Subcutaneous abdominal adipose tissue (tissue), 5 donors: ENCODE results near the gene LST1.

Source experiments
- H3K27ac ChIP-seq: one replicate; pipeline ENCODE4 v1.7.0; 2013; ENCODE audit warnings: low read depth, mild to moderate bottlenecking, inconsistent platforms, low read length, moderate library complexity
- H3K27me3 ChIP-seq, 5 donors: one replicate each; pipeline ENCODE4 v1.7.0; 2013; ENCODE audit warnings: low read length in 5 of 5, inconsistent platforms in 1 of 5; ENCODE audit not compliant: control insufficient read depth in 5 of 5, insufficient read depth in 4 of 5
- H3K36me3 ChIP-seq, 5 donors: one replicate each; pipeline ENCODE4 v1.7.0; 2013; ENCODE audit warnings: low read length in 5 of 5; ENCODE audit not compliant: control insufficient read depth in 5 of 5, insufficient read depth in 5 of 5
- H3K4me1 ChIP-seq, 5 donors: one replicate each; pipeline ENCODE4 v1.7.0; 2013; ENCODE audit warnings: low read length in 5 of 5, mild to moderate bottlenecking in 3 of 5, moderate library complexity in 1 of 5; ENCODE audit not compliant: control insufficient read depth in 5 of 5, insufficient read depth in 5 of 5
- H3K4me3 ChIP-seq, 5 donors: one replicate each; pipeline ENCODE4 v1.7.0; 2013; ENCODE audit warnings: low read length in 5 of 5, low read depth in 1 of 5
- H3K9ac ChIP-seq, 5 donors: one replicate each; pipeline ENCODE4 v1.7.0; 2013; ENCODE audit warnings: low read length in 5 of 5, mild to moderate bottlenecking in 4 of 5, moderate library complexity in 3 of 5
- H3K9me3 ChIP-seq, 5 donors: one replicate each; pipeline ENCODE4 v1.7.0; 2013; ENCODE audit warnings: low read length in 5 of 5; ENCODE audit not compliant: control insufficient read depth in 5 of 5
- donor health status: healthy.
- donor health status: healthy.
- donor health status: healthy.
- donor health status: healthy.
- donor health status: healthy.

The LST1 gene

GRCh38 chr6:31619805-31620585 is 33.9 kb downstream of the LST1 start:
- Histone ChIP-seq H3K9ac (peak overlapping the region; percentile 16 to 88 (median 80)), H3K36me3 (peaks cover 0 to 18% (median 15%) of the 10 kb centered on the region in 5 donors), H3K4me1 (peaks cover 0 to 38% (median 27%) of the 10 kb centered on the region in 5 donors), H3K27ac (peak overlapping the region; percentile 95), H3K9me3 (no peaks in the 10 kb centered on the region), H3K27me3 (no peaks in the 10 kb centered on the region), H3K4me3 (peak overlapping the region; percentile 56 to 93 (median 86))

GRCh38 chr6:31620586-31621319 is 34.7 kb downstream of the LST1 start, which contains the start of gene PRRC2A:
Gene PRRC2A, plus strand, starts transcription at chr6:31620715. Its CDS starts 2,075 bp downstream, at chr6:31622790.
- Histone ChIP-seq H3K9ac (peak within 1 kb of the TSS; percentile 32 to 99 (median 95)), H3K4me1 (peaks cover 0 to 37% (median 27%) of the 10 kb centered on the region in 5 donors), H3K4me3 (peak within 1 kb of the TSS; percentile 85 to 93 (median 86))

GRCh38 chr6:31621320-31621939 is 35.4 kb downstream of the LST1 start:
- peak overlapping the region; percentile 95 for H3K27ac ChIP-seq
- H3K9ac ChIP-seq: peak overlapping the region; percentile 32 to 99 (median 95)
- H3K36me3 ChIP-seq: peaks cover 0 to 32% (median 30%) of the 10 kb centered on the region in 5 donors
- no peaks in the 10 kb centered on the region for H3K27me3 ChIP-seq
- peaks cover 0 to 36% (median 27%) of the 10 kb centered on the region in 5 donors for H3K4me1 ChIP-seq
- no peaks in the 10 kb centered on the region for H3K9me3 ChIP-seq
- H3K4me3 ChIP-seq: peak overlapping the region; percentile 85 to 93 (median 86)

More at GRCh38 chr6:31620586-31621319, 34.7 kb downstream of the LST1 start, which contains the start of gene PRRC2A:
- H3K27ac ChIP-seq: peak within 1 kb of the TSS; percentile 95
- peaks cover 0 to 25% (median 23%) of the 10 kb centered on the region in 5 donors for H3K36me3 ChIP-seq
- H3K27me3 ChIP-seq: no peaks in the 10 kb centered on the region
- no peaks in the 10 kb centered on the region for H3K9me3 ChIP-seq

GRCh38 chr6:31621991-31622390 is 35.9 kb downstream of the LST1 start:
- H3K36me3 ChIP-seq: peaks cover 0 to 38% (median 35%) of the 10 kb centered on the region in 5 donors
- peaks cover 0 to 36% (median 25%) of the 10 kb centered on the region in 5 donors for H3K4me1 ChIP-seq
- H3K9me3 ChIP-seq: no peaks in the 10 kb centered on the region
- peak overlapping the region in 4 of 5 donors; percentile 94 to 99 (median 96) for H3K9ac ChIP-seq
- H3K27ac ChIP-seq: peak overlapping the region; percentile 95
- peak overlapping the region; percentile 85 to 93 (median 86) for H3K4me3 ChIP-seq
- H3K27me3 ChIP-seq: no peaks in the 10 kb centered on the region

- H3K36me3 ChIP-seq: peaks cover 3 to 45% (median 42%) of the 10 kb centered on the region in 5 donors
- H3K27ac ChIP-seq: no peak overlapping the region
- H3K9me3 ChIP-seq: no peaks in the 10 kb centered on the region
- no peaks in the 10 kb centered on the region for H3K27me3 ChIP-seq
- peaks cover 0 to 36% (median 23%) of the 10 kb centered on the region in 5 donors for H3K4me1 ChIP-seq
- no peak overlapping the region for H3K4me3 ChIP-seq
- no peak overlapping the region for H3K9ac ChIP-seq
Measured at GRCh38 chr6:31622684-31623091, 36.6 kb downstream of the LST1 start.

GRCh38 chr6:31624070-31624469 is 38.0 kb downstream of the LST1 start:
- peaks cover 0 to 36% (median 23%) of the 10 kb centered on the region in 5 donors for H3K4me1 ChIP-seq
- H3K36me3 ChIP-seq: peaks cover 9 to 58% (median 56%) of the 10 kb centered on the region in 5 donors
- H3K27me3 ChIP-seq: no peaks in the 10 kb centered on the region
- H3K27ac ChIP-seq: no peak overlapping the region
- no peaks in the 10 kb centered on the region for H3K9me3 ChIP-seq
- H3K9ac ChIP-seq: no peak overlapping the region
- H3K4me3 ChIP-seq: no peak overlapping the region

- H3K4me3 ChIP-seq: no peak overlapping the region
- H3K36me3 ChIP-seq: peaks cover 11 to 87% (median 85%) of the 10 kb centered on the region in 5 donors
- H3K9ac ChIP-seq: no peak overlapping the region
Measured at GRCh38 chr6:31626952-31627351, 40.9 kb downstream of the LST1 start.

GRCh38 chr6:31627690-31628287 is 41.7 kb downstream of the LST1 start:
- peaks cover 11 to 95% (median 93%) of the 10 kb centered on the region in 5 donors for H3K36me3 ChIP-seq
- H3K4me1 ChIP-seq: peaks cover 0 to 18% (median 0%) of the 10 kb centered on the region in 5 donors
- no peak overlapping the region for H3K9ac ChIP-seq
- H3K9me3 ChIP-seq: no peaks in the 10 kb centered on the region
- H3K27me3 ChIP-seq: no peaks in the 10 kb centered on the region
- no peak overlapping the region for H3K27ac ChIP-seq
- no peak overlapping the region for H3K4me3 ChIP-seq

More at GRCh38 chr6:31626952-31627351, 40.9 kb downstream of the LST1 start:
- H3K4me1 ChIP-seq: peaks cover 0 to 22% (median 8%) of the 10 kb centered on the region in 5 donors
- H3K27me3 ChIP-seq: no peaks in the 10 kb centered on the region
- H3K9me3 ChIP-seq: no peaks in the 10 kb centered on the region
- H3K27ac ChIP-seq: peak overlapping the region; percentile 10

- Histone ChIP-seq H3K4me1 (peaks cover 0 to 22% (median 0%) of the 10 kb centered on the region in 5 donors), H3K36me3 (peaks cover 11 to 100% (median 99%) of the 10 kb centered on the region in 5 donors), H3K27ac (no peak overlapping the region)
Measured at GRCh38 chr6:31629014-31629413, 42.9 kb downstream of the LST1 start.

More at GRCh38 chr6:31629014-31629413, 42.9 kb downstream of the LST1 start:
- Histone ChIP-seq H3K27me3 (no peaks in the 10 kb centered on the region), H3K4me3 (no peak overlapping the region), H3K9me3 (no peaks in the 10 kb centered on the region), H3K9ac (no peak overlapping the region)
